Measurements from ENCODE around the gene AIG1.

DNA sequence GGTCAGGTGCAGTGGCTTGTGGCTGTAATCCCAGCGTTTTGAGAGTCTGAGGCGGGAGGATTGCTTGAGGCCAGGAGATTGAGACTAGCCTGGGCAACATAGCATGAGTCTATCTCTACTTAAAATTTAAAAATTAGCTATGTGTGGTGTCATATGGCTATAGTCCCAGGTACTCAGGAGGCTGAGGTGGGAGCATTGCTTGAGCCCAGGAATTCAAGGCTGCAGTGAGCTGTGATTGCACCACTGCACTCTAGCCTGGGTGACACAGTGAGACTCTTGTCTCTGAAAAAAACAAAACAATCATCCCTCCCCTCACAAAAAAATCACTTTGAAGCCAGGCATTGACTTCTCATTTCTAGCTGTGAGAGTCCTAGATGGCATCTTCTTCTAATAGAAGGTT lies 32.1 kb downstream of the AIG1 start:
- TF ChIP-seq ELF4 (IDR thresholded peaks at IDR 0.05) (no peak), SUZ12 (IDR thresholded peaks at IDR 0.05) (no peak), TARDBP (IDR thresholded peaks at IDR 0.05) (no peak), HDGF (IDR thresholded peaks at IDR 0.05; ENCODE audit: borderline replicate concordance) (no peak)
- TF ChIP-seq, protein P1, sequence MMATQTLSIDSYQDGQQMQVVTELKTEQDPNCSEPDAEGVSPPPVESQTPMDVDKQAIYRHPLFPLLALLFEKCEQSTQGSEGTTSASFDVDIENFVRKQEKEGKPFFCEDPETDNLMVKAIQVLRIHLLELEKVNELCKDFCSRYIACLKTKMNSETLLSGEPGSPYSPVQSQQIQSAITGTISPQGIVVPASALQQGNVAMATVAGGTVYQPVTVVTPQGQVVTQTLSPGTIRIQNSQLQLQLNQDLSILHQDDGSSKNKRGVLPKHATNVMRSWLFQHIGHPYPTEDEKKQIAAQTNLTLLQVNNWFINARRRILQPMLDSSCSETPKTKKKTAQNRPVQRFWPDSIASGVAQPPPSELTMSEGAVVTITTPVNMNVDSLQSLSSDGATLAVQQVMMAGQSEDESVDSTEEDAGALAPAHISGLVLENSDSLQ (IDR thresholded peaks at IDR 0.05): no peak
